Activated B cell treated with CpG ODN at 0.5 μM for 24 hours (primary cell): ENCODE measurements around the gene MST1. TPM values are rescaled to one million over a fixed set of nuclear protein-coding genes. Genes with fewer than 3 reads are reported as not detected.

Experiments used
- ATAC-seq: fragments of 200-7000 bp; cut with Tn5 transposase; one replicate; pipeline ENCODE4 v1.10.0; 2021; ENCODE audit warnings: low read depth, mild to moderate bottlenecking, moderate library complexity
- CTCF ChIA-PET: fragments of 350-600 bp; sonication (Branson Sonifier 250); formaldehyde crosslinking; loops from one replicate; lab custom pipeline; 2021; ENCODE audit warnings: antibody characterized with exemption; lab: Charles Lee
- POLR2A ChIA-PET: fragments of 350-600 bp; sonication (Branson Sonifier 250); formaldehyde crosslinking; loops from one replicate; lab custom pipeline; 2021; ENCODE audit warnings: antibody characterized with exemption; lab: Charles Lee
- DNase-seq: peaks from one replicate; pipeline ENCODE4 v3.0.0; 2022
- H3K27ac Mint-ChIP-seq: one replicate; pipeline ENCODE4 v1.8.0; 2020; ENCODE audit warnings: mixed read lengths
- H3K27me3 Mint-ChIP-seq: one replicate; pipeline ENCODE4 v1.8.0; 2021; ENCODE audit warnings: mixed read lengths
- H3K36me3 Mint-ChIP-seq: one replicate; pipeline ENCODE4 v1.8.0; 2021; ENCODE audit warnings: low read depth, mixed read lengths
- H3K4me1 Mint-ChIP-seq: one replicate; pipeline ENCODE4 v1.8.0; 2021; ENCODE audit warnings: mixed read lengths
- H3K4me3 Mint-ChIP-seq: one replicate; pipeline ENCODE4 v1.8.0; 2020; ENCODE audit warnings: mild to moderate bottlenecking, mixed read lengths
- H3K9me3 Mint-ChIP-seq: one replicate; pipeline ENCODE4 v1.8.0; 2020; ENCODE audit warnings: mixed read lengths
- intact Hi-C: fragments of 100-400 bp; cut with micrococcal nuclease; formaldehyde crosslinking; loops from one replicate; pipeline ENCODE4 v1.15.1; 2024
- total RNA-seq: library from RNA; stranded (reverse); gene quantifications from 2 replicates; pipeline ENCODE4 v1.2.3, GENCODE V29; 2022
- TF ChIP-seq, protein P1 (sequence below): fragments of 200-600 bp; IDR thresholded peaks from one replicate; pipeline ENCODE4 v1.8.0; 2022; ENCODE audit warnings: antibody characterized with exemption, mild to moderate bottlenecking

Gene MST1
- total RNA-seq, 1 donor from 2014 or later = 8.0 TPM

GRCh38 chr3:49650637-49651036 lies 38.6 kb downstream of the MST1 start:
- no peaks in the 10 kb centered on the region for H3K27me3 Mint-ChIP-seq
- CTCF ChIA-PET = no interaction called here
- TF ChIP-seq, protein P1, sequence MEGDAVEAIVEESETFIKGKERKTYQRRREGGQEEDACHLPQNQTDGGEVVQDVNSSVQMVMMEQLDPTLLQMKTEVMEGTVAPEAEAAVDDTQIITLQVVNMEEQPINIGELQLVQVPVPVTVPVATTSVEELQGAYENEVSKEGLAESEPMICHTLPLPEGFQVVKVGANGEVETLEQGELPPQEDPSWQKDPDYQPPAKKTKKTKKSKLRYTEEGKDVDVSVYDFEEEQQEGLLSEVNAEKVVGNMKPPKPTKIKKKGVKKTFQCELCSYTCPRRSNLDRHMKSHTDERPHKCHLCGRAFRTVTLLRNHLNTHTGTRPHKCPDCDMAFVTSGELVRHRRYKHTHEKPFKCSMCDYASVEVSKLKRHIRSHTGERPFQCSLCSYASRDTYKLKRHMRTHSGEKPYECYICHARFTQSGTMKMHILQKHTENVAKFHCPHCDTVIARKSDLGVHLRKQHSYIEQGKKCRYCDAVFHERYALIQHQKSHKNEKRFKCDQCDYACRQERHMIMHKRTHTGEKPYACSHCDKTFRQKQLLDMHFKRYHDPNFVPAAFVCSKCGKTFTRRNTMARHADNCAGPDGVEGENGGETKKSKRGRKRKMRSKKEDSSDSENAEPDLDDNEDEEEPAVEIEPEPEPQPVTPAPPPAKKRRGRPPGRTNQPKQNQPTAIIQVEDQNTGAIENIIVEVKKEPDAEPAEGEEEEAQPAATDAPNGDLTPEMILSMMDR = no peak

GRCh38 chr3:49650177-49650576 lies 39.1 kb downstream of the MST1 start:
- no peak overlapping the region for H3K27ac Mint-ChIP-seq
- intact Hi-C loops = no loop called here
- H3K4me3 Mint-ChIP-seq = no peak overlapping the region

More at GRCh38 chr3:49650637-49651036, 38.6 kb downstream of the MST1 start:
- POLR2A ChIA-PET = no interaction called here
- Mint-ChIP-seq H3K9me3 (no peaks in the 10 kb centered on the region), H3K4me1 (peaks cover 8% of the 10 kb centered on the region), H3K4me3 (no peak overlapping the region), H3K36me3 (no peaks in the 10 kb centered on the region), H3K27ac (no peak overlapping the region)
- no peak for ATAC-seq
- intact Hi-C loops = no loop called here
- DNase-seq = no peak

GRCh38 chr3:49649576-49649975 lies 39.7 kb downstream of the MST1 start:
- H3K9me3 Mint-ChIP-seq = no peaks in the 10 kb centered on the region
- no peaks in the 10 kb centered on the region for H3K36me3 Mint-ChIP-seq
- POLR2A ChIA-PET = no interaction called here
- ATAC-seq = no peak
- CTCF ChIA-PET = no interaction called here
- intact Hi-C loops = no loop called here
- TF ChIP-seq, protein P1 = no peak
- no peak for DNase-seq
- H3K4me3 Mint-ChIP-seq = no peak overlapping the region
- H3K4me1 Mint-ChIP-seq = no peaks in the 10 kb centered on the region
- no peaks in the 10 kb centered on the region for H3K27me3 Mint-ChIP-seq
- H3K27ac Mint-ChIP-seq = no peak overlapping the region

More at GRCh38 chr3:49650177-49650576, 39.1 kb downstream of the MST1 start:
- no peaks in the 10 kb centered on the region for H3K36me3 Mint-ChIP-seq
- CTCF ChIA-PET = no interaction called here
- H3K27me3 Mint-ChIP-seq = no peaks in the 10 kb centered on the region
- ATAC-seq (no peak), DNase-seq (no peak)
- H3K9me3 Mint-ChIP-seq = no peaks in the 10 kb centered on the region
- TF ChIP-seq, protein P1 = no peak
- POLR2A ChIA-PET = no interaction called here
- H3K4me1 Mint-ChIP-seq = peaks cover 5% of the 10 kb centered on the region

- H3K27ac Mint-ChIP-seq = no peak overlapping the region
- no peaks in the 10 kb centered on the region for H3K36me3 Mint-ChIP-seq
- CTCF ChIA-PET = no interaction called here
- H3K27me3 Mint-ChIP-seq = no peaks in the 10 kb centered on the region
- no peak overlapping the region for H3K4me3 Mint-ChIP-seq
- DNase-seq (no peak), ATAC-seq (no peak)
- H3K9me3 Mint-ChIP-seq = no peaks in the 10 kb centered on the region
- H3K4me1 Mint-ChIP-seq = no peaks in the 10 kb centered on the region
- TF ChIP-seq, protein P1 = no peak
- POLR2A ChIA-PET = no interaction called here
- intact Hi-C loops = no loop called here
Measured at GRCh38 chr3:49648354-49649019, 40.8 kb downstream of the MST1 start.

DNA sequence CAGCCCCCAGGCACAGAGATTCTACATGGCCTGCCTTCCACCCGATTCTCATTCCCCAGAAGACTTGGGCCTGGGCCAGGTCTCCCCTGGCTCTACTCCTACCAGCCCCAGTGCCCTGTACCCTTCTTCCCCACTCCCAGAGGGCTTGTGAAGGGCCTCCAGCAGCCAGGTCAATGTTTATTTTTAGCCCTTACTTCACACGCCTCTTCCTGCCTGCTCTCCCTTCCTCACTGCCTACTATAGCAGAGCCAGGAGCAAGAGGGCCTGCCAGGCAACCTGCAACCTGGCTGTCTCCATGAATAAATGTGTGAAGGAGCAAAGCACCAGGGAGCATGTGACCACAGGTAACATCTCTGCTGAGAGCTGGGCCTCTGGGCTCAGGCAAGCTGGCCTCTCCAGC lies 41.5 kb downstream of the MST1 start:
- no peak for ATAC-seq
- ChIA-PET CTCF (no interaction called here), POLR2A (no interaction called here)
- H3K27me3 Mint-ChIP-seq = no peaks in the 10 kb centered on the region
- no peaks in the 10 kb centered on the region for H3K4me1 Mint-ChIP-seq
- H3K36me3 Mint-ChIP-seq = no peaks in the 10 kb centered on the region
- H3K9me3 Mint-ChIP-seq = no peaks in the 10 kb centered on the region
- no peak overlapping the region for H3K4me3 Mint-ChIP-seq
- intact Hi-C loops = no loop called here
- H3K27ac Mint-ChIP-seq = no peak overlapping the region
- no peak for DNase-seq
- TF ChIP-seq, protein P1 = no peak
